NCI-H226 (cell line): ENCODE measurements around the gene DDX39B.
A peak's percentile ranks its signal among the peaks of the same experiment; 100 is the strongest.
"Not testable (repeated sequence)": the region's sequence is repeated elsewhere in the genome, so short reads cannot be mapped to it uniquely, and the experiment has no call there.

Experiments
- DNase-seq: peaks from one replicate; pipeline ENCODE4 v3.0.0-alpha.2; 2015

Gene DDX39B

DNA sequence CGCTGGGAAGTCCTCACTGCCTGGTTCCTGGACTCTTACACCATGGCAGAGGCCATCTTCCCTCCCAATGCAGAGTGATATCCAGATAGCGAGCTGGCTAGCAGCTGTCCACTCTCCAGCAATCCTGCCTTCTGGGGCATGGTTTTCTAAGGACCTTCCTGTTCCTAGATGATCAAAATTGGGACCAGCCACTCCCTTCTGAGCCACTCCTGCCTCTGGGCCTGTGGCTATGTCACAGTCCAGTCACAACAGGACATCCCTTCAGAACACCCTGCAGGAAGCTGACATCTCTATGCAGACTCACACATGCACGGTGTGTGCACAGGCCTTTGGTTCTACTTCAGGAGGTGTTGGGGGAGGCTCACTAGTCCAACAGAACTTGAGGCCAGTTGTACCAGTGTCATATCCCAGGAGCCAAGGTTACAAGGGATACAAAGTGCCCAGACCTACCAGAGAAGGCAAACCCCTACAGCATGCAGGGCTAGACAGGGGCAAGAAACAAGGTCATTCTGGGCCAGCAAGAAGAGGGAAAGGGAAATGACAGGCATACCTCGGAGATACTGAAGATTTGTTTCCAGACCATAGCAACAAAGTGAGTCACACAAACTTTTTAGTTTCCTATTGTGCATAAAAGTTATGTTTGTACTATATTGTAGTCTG, 15.7 kb downstream of the DDX39B start:
- peak; percentile 23 for DNase-seq

DNA sequence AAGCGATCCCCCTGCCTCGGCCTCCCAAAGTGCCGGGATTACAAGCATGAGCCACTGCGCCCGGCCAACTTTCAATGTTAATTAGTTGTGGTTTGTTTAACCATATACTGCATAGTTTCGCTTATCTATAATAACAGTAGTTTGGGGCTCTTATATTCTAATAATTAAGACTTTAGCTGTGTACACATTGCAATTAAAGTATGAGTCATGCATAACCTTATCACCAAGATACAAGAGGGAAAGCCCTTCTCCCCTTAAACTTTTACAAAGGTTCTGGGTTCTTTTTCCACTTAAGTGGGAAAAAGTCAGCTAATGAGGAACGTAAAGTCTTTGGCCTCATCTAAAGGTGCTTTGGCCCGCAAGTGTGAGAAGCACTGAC, 16.3 kb downstream of the DDX39B start:
- DNase-seq = no peak

DNA sequence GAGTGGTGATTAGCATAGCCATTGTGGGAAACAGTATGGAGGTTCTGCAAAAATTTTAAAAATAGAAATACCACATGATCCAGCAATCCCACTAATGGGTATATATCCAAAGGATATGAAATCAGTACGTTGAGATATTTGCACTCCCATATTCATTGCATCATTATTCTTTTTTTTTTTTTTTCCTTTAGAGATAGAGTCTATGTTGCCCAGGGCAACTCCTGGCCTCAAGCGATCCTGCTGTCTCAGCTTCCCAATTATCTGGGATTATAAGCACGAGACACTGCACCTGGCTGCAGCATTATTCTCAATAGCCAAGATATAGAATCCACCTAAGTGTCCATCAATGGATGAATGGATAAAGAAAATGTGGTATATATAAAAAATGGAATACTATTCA, 20.0 kb downstream of the DDX39B start:
- no peak for DNase-seq

DNA sequence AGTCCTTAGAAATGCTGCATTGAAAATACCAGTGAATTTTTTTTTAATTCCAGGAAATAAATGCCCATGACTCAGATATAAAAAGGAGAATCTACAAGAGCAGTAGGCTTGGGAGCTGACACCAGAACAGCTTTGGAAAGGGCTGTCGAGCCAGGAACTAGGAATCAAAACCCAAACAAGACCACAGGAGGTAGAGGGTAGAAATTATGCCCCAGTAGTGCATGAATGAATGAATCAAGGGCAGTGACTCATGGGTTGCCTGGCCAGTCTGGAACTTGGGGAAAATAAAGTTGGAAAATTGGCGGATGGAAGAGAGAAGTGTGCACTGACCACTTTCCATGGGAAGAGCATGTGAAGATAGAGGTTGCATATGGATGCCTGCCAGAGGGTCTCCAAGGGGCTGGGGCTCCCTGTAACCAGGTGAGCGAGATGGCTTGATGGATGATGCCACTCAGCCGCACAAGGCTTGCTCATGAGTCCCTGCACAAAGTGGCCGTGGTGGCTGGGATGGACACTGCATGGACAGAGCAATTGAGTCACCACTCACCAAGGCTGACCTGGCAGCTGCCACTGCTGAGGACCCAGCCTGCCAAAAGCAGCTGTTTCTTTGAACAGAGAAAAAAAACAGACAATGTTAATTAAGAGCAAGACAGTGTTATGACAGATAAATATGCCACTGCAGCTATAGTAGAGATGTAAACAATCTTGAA, 28.2 kb downstream of the DDX39B start:
- DNase-seq = no peak

DNA sequence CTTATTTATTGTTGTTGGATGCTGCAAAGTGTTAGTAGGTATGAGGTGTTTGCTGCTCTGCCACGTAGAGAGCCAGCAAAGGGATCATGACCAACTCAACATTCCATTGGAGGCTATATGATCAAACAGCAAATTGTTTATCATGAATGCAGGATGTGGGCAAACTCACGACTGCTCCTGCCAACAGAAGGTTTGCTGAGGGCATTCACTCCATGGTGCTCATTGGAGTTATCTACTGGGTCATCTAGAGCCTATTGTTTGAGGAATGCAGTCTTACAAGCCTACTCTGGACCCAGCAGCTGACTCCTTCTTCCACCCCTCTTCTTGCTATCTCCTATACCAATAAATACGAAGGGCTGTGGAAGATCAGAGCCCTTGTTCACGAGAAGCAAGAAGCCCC, 31.8 kb downstream of the DDX39B start:
- DNase-seq = no peak

DNA sequence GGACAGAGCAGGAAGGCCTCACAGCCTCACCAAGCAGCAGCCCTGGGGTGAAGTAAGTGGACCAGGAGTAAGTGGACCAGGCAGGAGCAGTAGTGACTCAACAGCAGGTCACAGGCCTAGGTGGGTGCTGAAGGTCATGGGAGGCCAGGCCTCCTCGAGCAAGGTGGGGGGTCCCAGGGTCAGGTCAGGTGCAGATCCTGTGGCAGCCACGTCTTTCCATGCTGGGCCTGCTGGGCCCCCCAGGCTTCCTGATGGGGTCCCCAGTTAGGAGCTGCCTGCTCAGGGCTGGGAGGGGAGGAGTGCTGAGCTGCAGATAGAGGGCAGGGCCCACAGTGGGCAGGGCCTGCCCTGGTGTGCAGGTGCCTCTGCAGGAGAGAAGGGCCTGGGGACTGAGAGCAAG, 32.8 kb downstream of the DDX39B start:
- not testable (repeated sequence) for DNase-seq

DNA sequence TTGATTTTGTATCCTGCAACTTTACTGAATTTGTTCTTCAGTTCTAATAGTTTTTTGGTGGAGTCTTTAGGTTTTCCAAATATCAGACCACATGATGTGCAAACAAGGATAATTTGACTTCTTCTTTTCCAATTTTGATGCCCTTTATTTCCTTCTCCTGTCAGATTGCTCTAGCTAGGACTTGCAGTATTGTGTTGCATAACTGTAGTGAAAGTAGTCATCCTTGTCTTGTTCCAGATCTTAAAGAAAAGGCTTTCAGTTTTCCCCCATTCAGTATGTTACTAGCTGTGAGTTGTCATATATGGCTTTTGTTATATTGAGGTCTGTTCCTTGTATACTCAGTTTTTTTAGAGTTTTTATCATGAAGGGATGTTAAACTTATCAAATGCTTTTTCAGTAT, 39.2 kb downstream of the DDX39B start:
- DNase-seq = no peak

DNA sequence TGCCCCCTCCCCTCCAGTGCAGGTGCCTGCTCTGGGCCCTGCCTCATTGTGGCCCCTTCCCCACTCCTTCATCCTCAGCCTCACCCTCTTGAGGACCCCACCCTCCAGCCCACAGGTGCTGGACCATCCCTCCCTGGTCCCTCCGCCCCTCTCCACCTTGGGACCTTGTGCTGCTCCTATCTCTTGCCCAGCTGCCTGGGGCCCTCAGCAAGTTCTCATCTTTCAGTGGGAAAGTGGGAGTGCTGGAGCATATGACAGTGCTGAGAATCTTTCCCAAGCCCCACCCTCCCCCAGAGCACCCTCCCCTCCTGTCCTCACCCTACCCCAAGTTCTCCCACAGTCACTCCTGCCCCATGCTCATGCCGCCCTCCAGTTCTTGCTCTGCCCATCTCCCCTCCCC, 42.2 kb downstream of the DDX39B start:
- not testable (repeated sequence) for DNase-seq

DNA sequence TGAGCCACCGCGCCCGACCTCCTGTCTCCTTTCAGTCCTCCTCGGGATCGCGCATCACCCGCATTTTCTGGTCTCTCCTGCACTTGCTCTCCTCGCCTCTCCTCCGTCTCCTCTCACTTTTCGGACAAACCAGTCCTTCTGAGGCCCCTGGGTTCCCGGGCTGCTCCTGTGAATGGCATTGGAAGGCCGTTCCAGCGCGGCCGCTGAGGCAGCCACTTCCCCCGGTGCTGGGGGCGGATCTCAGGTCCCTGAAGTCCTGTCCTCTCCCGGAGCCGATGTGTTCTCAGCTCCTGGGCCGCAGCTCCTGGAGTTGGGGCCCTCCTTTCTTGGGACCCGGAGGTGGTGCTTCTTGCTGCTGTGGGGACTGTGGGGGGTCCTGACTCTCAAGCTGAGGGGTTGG, 43.1 kb downstream of the DDX39B start:
- DNase-seq = no peak

DNA sequence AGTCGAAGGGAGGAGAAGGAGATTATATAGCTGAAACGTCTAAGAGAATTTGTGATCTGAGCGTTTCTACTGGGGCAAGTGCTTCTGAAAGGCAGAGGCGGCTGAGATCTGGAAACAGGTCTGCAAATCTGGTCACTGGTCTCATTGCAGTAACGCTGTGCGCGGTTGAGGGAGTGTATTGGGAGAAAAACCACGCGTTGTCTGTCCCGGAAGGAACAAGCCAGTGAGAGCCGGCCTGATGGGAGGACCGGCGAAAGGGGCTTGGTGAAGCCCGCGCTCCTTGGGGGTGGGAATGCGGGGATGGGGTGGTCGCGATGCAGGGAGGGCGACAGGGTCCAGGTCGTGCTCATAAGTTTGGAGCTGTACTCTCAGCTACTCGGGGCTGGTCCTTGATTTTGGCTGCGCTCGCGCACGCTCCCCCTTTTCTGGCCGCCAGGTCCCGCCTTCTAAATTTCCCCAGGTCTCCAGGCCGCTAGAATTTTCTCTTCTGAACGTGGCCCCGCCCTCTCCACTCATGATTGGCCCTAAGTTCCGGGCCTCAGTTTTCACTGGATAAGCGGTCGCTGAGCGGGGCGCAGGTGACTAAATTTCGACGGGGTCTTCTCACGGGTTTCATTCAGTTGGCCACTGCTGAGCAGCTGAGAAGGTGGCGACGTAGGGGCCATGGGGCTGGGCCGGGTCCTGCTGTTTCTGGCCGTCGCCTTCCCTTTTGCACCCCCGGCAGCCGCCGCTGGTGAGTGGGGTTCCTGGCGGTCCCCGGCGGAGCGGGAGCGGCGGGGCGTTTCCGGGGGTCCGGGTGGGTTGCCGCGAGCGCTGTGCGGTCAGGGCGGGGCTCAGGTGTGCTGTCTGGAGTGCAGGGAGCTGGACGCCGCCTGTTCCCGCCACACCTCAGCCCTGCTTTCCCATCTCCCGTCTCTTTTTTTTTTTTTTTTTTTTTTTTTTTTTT, 44.0 kb downstream of the DDX39B start, which contains the start of gene MICB:
Gene MICB (plus strand): TSS at position 615 of the 946 bp plus-strand sequence. CDS start 49 bp downstream, at position 664.
- peak; percentile 85 for DNase-seq

DNA sequence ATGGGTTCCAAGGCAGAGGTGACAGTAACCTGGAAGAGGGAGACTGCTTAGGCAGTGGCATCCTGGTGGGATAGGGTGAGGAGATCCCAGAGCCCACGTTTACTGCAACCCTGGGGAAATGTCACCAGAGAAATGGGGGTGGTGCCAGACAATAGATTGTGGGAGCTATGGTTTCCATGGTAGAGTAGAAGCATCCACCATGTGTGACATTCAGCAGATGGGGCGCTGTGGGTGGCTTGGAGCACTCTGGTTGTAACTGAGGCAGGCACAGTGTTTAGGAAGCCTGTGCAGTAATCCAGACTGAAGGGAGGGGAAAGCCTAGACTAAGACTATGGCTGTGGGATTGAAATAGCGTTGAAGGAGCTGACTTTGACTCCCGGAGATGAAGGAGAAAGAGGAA, 45.0 kb downstream of the DDX39B start:
- not testable (repeated sequence) for DNase-seq

DNA sequence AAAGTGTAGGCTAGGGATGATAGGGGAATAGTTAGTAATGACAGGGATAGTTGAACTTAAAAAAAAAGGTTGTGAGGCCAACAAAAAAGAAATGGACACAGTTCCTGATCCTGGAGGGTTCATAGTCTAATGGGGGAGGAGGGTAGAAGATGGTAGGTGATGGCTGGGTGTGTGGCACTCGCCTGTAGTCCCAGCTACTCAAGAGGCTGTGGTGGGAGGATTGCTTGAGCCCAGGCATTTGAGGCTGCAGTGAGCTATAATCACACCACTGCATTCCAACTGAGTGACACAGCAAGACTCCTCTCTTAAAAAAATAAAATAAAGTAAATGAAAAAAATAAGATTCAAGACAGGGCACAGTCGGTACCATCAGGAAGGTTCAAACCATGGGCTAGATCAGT, 46.2 kb downstream of the DDX39B start:
- DNase-seq = peak; percentile 71

DNA sequence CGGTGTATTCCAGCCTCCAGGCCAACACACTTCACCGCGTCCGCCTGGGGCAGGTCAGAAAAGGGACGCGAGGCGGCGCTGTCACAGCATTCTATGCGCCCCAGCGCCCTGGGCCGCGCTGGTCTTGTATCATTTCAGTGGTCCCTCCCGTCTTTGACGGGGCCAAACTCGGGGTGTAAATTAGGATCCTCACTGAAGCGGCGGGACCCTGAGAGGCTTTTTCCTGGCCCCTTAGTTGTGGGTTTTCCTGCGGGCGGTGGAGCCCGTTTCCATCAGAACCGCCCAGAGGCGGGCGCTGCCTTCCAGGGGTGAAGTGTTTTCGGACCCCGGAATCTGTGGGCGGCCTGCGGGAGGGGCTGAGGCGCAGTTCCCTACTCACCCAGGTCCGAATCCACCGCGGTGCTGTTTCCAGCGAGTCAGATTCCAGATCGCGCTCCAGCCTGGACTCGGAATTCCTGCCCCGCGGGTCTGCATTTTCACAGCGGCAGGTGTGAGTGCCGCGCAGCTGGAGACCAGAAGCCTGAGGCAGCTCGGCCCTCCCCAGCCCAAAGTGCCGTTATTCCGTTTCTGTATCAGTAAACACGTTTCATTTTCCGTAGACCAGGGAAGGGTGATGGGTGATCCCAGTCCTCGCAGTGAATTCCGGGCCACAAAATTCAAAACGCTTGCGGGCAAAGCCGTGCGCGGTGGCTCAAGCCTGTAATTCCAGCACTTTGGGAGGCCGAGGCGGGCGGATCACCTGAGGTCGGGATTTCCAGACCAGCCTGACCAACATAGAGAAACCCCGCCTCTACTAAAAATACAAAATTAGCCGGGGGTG, 47.7 kb downstream of the DDX39B start:
- DNase-seq = peak; percentile 62

DNA sequence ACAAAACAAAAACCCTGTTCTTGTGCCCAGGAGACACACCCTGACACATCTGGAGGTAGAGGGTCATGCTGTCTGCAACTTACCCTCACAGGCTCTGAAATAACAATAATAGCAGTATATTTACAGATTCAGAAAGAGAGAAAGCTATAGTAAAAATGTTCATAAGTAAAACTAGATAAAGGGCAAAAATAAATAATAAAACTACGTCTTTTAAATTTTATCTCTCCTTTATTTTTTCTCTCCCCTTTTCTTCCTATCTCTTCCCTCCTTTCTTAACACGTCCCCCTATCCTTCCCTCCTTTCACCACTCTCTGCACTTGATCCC, 48.3 kb downstream of the DDX39B start:
- not testable (repeated sequence) for DNase-seq

DNA sequence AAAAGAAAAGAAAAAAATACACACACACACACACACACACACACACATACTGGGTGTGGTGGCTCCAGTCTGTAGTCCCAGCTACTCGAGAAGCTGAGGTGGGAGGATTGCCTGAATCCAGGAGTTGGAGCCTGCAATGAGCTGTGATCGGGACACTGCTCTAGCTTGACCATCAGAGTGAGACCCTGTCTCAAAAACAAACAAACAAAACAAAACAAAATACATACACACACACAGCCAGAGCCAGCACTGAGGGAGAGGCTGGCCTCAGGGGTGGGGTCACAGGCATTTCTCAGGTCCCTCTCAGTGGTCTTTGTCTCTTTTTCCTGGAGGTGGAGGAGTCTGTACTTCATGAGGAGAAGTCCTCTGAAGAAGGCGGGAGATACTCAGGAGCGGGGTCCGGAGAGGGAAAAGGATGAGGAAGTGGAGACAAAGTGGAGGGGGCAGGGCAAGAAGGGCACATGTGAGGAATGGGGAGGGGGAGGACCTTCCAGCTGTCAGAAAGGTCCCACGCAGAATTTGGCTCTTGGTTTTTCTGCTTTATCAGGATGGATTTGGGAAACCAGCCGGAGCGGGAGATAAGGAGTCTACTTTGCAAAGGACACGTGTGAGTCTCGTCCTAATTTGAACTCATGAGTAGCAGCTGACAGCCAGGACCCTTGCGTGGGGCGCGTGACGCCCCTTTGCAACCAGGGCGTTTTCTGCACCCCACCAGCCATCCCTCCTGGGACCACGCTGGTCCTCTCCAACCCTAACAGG, 51.5 kb downstream of the DDX39B start:
- no peak for DNase-seq

DNA sequence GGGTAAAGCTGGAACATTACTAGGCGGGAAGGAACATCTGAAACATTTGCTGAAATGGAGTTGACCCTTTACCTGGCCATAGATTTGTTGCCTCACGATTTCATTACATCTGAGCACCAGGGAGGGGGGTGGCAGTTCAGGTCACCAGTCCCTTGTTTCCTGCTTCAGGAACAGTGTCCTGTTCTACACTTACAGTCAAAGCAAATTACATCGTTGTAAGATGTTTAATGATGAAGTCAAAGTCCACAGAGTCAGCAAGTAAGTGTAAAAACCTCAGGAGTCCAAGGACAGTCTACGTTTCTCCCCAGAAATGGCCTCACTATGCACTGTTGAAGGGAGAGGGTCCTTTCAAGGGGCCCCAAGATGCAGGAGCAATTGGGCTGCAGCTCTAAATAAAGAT, 52.7 kb downstream of the DDX39B start:
- DNase-seq = no peak

DNA sequence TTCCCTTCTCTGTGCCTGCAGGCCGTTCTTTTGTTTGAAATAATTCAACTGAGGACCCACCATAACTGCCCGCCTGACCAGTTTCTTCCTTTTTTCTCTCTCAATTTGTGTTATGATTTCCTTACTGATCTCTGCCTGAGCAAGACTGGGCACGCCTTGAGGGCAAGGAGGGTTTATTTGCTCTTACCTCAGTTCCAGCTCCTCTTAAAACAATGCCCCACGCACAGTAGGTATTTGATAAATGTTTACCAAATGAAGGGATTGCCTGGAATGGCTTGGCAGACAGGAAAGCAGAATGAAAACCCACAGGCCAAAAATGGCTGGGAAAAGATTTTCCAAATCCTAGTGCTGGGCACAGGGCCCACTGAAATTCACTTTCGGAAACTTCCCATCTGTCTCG, 54.1 kb downstream of the DDX39B start:
- not testable (repeated sequence) for DNase-seq

DNA sequence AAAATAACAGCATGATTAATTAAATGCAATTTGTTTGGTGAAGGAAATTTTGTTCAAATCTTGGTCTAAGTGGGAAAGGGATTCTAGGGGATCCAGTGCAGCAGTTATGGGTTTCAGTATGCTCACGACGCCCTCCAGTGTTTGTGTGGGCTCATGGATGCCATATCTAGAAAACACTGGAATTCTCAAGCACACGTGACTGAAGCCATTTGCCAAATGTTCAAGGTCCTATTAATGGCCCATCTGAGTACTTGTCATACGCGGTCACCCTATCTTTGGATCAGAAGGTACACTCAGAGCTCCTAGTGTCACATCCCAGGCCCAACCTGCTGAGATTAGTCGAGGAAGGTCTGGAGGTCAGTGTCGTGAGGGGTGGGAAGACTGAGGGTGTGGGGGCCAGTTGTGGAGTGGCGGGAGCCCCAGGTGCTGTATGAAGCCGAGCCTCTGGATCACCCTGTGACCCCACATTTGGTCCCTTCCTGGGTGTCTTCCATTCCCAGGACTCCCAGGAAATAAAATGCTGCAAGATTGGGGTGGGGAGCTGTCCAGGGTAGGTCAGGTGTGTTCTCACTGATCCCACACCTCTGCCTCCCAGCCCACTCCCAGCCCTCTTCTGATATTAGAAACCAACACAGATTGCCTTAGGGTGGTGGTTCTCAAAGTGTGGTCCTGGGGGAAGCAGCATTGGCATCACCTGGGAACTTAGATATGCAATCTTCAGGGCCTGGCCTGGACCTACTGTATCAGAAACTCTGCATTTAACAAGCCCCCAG, 55.6 kb downstream of the DDX39B start:
- DNase-seq = not testable (repeated sequence)

DNA sequence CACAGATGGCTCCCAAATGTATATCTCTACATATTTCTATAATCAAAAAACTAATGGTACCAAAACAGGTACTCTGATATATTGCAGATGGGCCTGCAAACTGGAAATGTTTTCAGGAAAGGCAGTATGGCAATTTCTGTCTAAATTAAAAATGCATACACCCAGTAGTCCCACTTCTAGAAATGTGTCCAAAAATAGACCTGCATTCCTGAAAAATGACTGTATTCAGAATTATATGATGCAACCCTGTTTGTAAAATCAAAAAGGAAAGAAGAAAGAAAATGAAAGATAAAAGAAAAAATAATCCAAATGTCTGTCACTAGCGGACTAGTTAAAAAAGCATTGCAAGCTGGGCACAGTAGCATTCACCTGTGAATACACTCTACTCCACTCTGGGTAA, 56.7 kb downstream of the DDX39B start:
- DNase-seq = no peak

DNA sequence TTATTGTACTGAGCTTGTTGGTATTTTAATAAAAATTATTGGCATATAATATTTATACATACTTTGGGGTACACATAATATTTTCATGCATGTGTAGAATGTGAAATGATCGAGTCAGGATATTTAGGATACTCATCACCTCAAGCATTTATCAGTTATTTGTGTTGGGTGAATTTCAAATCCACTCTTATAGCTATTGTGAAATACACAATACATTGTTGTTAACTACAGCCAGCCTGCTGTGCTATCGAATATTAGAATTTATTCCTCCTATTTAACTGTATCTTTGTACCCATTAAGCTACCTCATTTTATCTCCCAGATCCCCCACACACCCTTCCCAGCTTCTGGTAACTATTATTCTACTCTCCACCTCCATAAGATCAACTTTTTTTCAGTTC, 58.4 kb downstream of the DDX39B start:
- no peak for DNase-seq

DNA sequence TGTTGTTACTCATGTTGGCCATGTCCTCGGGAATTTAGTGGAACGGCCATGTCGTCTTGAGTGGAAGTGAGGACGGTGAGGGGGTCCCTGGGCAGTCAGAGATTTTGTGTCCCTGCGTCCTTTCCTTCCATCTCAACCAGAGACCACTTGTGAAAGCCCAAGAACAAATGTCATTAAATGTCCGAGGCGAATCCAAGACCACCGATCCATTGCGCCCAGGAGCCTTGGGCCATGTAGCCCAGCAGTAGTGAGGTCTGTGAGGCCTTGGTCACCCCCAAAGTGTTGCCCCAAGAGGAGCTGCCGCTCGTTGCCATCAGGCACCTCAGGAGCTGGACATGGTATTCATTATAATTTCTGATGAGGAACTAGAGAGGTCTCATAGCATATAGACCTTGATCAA, 61.2 kb downstream of the DDX39B start:
- no peak for DNase-seq
